Uterus (tissue), 2 donors: ENCODE data around the gene TYRO3.

Experiments used
- POLR2A ChIP-seq, 2 donors: fragments of 450-650 bp; IDR thresholded peaks; one replicate each; pipeline ENCODE4 v1.6.1; 2016; ENCODE audit warnings: antibody characterized with exemption in 2 of 2, mild to moderate bottlenecking in 1 of 2, moderate library complexity in 1 of 2
- TF ChIP-seq, protein P1 (sequence below), 4 experiments: fragments of 200-600 bp in 2 of 4; fragments of 450-650 bp in 2 of 4; sonication (generic) in 2 of 4; IDR thresholded peaks; one replicate each; pipeline ENCODE4 v1.5.1; 2016 to 2019; ENCODE audit warnings: antibody characterized with exemption in 4 of 4, mild to moderate bottlenecking in 2 of 4, moderate library complexity in 1 of 4

DNA sequence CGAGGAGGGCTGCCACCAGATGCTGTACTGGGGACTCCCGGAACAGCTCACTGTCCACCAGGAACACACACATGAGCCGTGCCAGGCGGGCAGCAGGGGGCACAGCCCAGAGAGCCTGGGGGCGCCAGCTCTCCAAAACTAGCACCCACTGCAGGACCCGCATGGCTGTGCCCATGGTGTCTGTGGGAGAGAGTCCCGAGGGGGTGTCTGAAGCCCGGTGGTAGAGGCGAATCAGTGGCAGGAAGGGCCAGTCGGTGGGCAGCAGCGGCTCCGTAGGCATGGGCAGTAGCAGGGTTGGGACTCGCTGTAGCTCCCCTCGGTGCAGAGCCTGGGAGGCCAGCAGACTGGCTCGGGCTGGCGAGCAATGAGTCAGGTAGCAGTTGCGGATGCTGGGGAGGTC, 38.4 kb upstream of the TYRO3 start:
- TF ChIP-seq, protein P1, sequence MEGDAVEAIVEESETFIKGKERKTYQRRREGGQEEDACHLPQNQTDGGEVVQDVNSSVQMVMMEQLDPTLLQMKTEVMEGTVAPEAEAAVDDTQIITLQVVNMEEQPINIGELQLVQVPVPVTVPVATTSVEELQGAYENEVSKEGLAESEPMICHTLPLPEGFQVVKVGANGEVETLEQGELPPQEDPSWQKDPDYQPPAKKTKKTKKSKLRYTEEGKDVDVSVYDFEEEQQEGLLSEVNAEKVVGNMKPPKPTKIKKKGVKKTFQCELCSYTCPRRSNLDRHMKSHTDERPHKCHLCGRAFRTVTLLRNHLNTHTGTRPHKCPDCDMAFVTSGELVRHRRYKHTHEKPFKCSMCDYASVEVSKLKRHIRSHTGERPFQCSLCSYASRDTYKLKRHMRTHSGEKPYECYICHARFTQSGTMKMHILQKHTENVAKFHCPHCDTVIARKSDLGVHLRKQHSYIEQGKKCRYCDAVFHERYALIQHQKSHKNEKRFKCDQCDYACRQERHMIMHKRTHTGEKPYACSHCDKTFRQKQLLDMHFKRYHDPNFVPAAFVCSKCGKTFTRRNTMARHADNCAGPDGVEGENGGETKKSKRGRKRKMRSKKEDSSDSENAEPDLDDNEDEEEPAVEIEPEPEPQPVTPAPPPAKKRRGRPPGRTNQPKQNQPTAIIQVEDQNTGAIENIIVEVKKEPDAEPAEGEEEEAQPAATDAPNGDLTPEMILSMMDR (IDR thresholded peaks at IDR 0.05): no peak
- TF ChIP-seq POLR2A (IDR thresholded peaks at IDR 0.05): no peak
